Fibroblast of skin of right biceps (primary cell): ENCODE measurements around the gene LONP1.
"Not testable (repeated sequence)": the region's sequence is repeated elsewhere in the genome, so short reads cannot be mapped to it uniquely, and the experiment has no call there.

ENCODE experiments used
- DNase-seq: peaks from one replicate; pipeline ENCODE4 v3.0.0-alpha.2; 2013

LONP1 gene

DNA sequence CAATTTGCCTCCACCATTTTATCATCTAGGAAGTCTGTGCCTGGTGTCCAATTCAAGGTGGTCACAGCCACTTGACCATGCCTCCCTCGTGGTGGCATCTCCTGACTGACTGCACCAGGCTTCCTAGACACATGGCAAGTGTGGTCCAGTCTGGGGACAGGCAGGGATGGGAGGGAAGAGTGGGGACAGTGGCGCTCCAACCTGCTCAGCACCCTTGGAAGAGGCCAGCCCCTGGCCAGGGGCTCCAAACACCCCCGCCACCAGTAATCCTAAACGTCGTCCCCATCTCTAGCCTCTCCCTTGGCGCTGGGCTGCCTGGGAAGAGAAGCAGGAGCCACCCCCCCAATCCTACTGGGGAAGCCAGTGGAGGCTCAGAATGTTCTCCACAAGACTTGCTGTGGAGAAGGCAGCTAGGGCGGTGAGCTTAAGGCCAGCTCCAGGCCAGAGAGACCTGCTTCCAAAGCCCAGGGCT is 27.2 kb downstream of the LONP1 start:
- DNase-seq = no peak

GRCh38 chr19:5691822-5692722 is 27.9 kb downstream of the LONP1 start:
- DNase-seq = no peak

- DNase-seq = peak; percentile 49
These were observed 28.8 kb downstream of the LONP1 start for GRCh38 chr19:5690955-5691821.

DNA sequence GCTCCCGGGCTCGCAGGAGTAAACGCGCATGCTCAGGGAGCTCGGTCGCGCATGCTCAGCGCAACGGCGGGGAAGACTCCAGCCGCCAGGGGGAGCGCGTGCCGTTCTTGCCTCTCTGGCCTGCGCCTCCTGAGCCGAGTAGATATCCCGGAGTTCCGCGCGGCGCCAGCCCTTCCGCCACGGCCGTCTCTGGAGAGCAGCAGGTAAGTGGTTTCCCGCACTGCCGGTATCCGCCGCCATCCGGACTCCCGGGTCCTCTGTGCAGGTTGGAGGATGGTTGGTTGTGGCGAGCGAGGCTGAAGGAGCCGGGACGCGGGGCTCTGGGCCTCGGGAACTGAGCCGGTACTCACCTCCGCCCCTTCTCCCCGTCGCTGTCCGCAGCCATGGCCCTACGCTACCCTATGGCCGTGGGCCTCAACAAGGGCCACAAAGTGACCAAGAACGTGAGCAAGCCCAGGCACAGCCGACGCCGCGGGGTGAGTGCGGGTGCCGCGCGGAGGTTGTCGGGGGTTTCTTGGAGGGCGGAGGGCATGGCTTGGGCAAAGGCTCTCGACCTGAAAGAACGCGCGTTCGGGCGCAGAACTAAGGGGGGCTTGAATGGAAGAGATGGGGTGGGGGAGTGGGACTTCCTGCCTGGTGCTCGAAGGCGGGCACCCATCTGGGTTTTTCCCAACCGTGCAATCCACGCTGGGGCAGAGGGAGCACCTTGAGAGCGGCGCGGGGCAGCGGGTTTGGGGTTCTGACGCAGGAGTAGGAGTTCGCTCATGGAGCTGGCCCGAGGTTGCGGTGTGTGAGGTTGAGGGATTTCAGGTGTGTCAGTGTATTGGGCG is 29.6 kb downstream of the LONP1 start, which contains the start of gene RPL36:
Gene RPL36, plus strand, starts transcription at position 171 of the 830 bp plus-strand sequence. Its CDS starts 213 bp downstream, at position 384.
- DNase-seq = peak; percentile 95

DNA sequence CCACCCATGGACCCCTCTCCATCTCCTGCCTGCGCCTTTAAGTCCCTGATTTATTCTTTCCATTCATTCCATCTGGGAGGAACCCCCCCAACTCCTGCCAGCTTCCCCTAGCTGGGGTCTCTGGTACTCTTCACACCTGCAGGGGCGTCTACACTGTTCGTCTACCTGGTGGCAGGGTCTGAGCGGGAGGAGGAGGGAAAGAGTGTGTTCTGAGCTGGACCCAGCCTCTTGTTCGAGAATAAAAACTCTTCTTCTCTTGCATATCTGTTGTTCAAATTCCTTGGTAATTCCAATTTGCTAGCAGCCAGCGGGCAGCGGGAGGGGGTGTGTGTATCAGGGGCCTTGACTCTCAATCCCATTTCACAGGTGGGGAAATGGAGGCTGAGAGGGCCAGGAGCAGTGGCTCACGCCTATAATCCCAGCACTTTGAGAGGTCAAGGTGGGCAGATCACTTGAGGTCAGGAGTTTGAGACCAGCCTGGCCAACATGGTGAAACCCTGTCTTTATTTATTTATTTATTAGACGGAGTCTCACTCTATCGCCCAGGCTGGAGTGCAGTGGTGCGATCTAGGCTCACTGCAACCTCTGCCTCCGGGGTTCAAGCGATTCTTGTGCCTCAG is 31.6 kb downstream of the LONP1 start:
- not testable (repeated sequence) for DNase-seq

- no peak for DNase-seq
These were observed 32.4 kb downstream of the LONP1 start for GRCh38 chr19:5687360-5688198.

DNA sequence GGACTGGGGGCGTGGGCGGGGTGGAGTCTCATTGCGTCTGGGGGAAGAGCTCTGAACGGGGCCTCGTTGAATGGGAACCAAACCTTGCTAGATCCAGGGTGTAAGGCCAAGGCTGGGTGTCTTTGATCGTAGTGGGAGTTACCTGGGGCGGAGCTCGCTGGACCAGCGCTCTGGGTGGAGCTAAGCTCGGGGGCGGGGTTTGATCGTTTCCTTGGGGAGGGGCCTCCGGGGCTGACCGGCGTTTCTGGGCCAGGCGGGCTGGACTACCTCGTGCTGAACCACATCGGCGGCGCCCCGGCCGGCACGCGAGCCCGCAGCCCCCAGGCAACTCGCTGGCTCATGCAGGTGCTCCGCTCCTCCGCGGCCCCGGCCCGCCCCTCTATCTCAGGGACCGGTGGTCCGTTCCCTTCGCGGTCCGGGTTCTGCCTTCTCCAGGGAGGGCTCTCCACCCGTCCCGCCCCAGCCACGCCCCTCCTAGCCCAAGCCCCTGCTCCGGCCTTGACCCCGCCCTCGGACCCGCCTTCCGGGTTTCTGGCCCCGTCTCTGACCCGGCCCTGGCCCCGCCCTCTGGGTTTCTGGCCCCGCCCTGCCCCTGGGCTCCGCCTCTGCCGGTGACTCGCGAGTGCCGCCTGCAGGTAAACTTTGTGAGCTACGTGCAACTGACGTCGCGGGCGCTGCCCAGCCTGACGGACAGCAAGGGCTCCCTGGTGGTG is 33.1 kb downstream of the LONP1 start:
- DNase-seq = peak; percentile 90

- no peak for DNase-seq
These were observed 33.7 kb downstream of the LONP1 start for GRCh38 chr19:5686326-5686646.

DNA sequence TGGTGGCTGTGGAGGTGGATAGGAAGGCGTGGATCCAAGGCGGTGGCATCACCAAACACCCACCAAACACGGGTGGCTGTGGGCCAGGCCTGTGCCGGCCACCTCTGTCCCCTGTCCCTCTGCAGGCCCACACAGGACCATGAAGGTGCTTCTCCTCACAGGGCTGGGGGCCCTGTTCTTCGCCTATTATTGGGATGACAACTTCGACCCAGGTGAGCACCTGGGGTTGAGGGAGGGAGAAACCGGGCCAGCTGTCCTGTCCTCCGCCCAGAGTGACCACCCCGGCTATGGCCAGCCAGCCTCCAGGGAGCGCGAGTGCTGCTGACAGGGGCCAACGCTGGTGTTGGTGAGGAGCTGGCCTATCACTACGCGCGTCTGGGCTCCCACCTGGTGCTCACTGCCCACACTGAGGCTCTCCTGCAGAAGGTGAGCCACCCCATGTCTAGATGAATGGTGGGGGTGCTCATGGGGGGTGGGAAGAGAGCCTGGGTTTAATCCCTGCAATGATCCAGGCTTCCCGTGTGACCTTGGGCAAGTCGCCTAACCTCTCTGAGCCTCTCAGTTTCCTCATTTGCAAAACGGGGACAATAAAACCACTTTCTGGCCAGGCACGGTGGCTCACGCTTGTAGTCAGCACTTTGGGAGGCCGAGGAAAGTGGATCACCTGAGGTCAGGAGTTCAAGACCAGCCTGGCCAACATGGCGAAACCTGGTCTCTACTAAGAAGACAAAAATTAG is 35.1 kb downstream of the LONP1 start:
- DNase-seq = no peak

- no peak for DNase-seq
These were observed 36.6 kb downstream of the LONP1 start for GRCh38 chr19:5683177-5683886.

GRCh38 chr19:5682107-5682482 is 37.9 kb downstream of the LONP1 start:
- no peak for DNase-seq

- no peak for DNase-seq
These were observed 38.4 kb downstream of the LONP1 start for GRCh38 chr19:5681391-5682106.

- peak; percentile 99 for DNase-seq
These were observed 39.2 kb downstream of the LONP1 start, which contains the start of the genes HSD11B1L and MICOS13 for GRCh38 chr19:5680437-5681368. Gene HSD11B1L (plus strand): TSS chr19:5681027. CDS start chr19:5684833, 3,806 bp downstream. Gene MICOS13 (minus strand): TSS chr19:5680516. CDS start chr19:5680486, 30 bp downstream.

DNA sequence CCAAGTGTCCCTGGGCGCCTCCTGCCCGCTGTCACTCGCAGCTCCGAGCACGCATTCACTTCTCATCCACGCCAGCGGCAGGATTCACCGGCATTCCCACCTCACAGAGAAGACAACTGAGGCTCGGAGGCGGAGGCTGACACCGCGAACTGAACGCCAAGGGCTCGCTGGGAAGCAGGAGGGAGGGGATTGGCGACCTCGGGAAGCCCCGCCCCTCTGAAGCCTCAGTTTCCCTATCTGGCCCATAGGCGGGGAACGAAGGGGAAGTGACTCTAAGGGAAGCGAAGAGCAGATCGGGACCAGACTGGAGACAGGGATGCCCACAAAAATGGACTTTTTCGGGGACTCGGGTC is 39.9 kb downstream of the LONP1 start:
- DNase-seq = peak; percentile 28

DNA sequence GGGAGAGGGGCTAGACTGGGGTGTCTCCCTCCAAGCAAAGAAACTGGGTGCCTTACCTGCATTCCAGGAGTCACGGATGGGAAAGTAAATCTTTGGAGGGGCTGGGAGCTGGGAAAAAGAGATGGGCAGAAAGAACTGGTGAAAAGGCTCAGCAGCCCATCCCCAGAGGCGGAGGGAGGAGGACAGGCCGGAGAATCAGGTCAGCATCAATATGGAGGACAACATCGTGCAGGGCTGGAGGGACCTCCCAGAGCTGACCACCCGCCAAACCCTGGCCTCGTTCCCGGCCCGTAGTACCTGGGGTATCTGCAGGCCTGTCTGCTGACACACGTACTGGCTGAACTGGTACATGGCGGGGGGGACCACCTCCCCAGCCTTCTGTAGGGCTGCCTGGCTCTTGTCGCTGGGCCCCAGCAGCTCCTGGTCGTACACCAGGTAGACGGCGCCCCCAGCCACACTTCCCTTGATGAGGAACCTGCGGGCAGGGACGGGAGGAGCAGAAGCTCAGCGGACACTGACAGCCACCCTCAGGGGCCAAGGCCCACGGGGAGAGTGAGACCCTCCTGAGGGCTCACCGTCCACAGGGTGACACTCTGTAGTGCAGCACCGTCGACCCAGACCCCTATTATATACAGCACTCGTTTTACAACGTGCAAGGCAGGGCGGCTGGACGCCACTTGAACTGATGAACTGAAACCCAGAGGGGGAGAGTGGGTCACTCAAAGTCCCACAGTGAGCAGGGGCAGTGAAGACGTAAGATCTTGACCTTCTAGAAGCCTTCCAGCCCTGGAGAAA is 40.5 kb downstream of the LONP1 start:
- DNase-seq = no peak

DNA sequence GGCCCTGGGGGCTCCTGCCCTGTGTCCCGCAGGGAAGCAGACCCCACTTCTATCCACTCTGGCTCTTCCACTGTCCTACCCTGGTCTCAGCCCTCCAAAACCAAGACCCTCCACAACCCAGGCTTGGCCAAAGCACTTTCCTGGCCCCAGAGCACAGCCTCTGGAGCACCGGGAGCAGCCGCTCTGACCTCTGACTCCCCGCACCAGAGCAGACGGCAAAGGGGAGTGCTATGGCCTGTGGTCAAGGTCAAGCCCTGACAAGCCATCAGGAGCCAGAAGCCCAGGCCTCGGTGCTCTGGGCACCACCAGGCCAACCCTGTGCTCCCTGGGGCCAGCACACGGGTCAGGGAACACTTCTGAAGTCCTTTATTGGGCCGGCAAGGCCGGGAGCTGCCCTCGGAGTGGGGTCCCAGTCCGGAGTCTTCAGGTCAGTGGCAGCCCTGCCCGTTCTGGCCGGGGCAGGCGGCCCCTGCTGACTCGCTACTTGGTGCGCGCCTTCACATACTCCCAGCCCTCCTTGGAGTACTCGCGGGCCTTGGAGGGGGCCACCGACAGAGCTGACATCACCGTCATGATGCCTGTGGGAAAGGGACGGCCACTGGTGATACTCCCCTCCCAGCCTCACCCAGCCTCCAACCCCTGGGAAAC is 41.8 kb downstream of the LONP1 start:
- no peak for DNase-seq
